ENCODE measurements around the gene HOXA4.

The HOXA4 gene

DNA sequence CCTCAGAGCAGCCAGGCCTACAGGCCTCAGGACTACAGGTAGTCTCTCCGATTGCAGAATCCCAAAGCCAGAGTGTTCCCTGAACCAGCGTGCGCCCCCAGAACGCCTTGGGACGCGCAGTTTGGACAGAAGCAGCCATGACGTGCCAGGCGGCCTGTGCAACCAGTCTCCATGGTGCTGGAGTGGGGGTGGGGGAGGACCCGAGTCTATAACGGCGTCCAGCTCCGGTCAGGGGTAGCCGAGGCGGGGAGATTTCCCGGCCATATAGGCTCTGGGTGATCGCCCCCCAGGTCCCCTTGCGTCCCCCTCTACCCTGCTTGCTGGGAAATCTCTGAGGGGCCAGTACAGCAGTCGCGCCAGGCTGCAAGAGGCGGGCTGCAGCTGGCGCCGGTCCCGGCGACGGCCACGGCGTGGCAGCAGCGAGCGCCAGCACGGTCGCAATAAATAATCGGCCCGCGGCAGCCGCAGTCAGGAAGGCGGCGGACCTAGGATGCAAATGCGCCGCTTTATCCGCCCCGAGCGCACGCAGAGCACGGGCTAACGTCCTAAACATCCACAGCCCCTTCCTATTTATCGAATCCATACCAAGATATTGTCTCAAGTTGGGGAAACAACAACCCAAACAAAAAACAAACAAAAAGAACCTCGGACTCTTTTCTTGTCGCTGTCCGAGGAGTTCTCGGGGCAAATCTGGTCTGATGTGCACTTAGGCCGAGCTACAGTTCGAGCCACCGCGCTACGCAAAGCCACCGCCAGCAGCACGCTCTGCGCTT is 20.2 kb upstream of the HOXA4 start:
- TF ChIP-seq, protein P1, sequence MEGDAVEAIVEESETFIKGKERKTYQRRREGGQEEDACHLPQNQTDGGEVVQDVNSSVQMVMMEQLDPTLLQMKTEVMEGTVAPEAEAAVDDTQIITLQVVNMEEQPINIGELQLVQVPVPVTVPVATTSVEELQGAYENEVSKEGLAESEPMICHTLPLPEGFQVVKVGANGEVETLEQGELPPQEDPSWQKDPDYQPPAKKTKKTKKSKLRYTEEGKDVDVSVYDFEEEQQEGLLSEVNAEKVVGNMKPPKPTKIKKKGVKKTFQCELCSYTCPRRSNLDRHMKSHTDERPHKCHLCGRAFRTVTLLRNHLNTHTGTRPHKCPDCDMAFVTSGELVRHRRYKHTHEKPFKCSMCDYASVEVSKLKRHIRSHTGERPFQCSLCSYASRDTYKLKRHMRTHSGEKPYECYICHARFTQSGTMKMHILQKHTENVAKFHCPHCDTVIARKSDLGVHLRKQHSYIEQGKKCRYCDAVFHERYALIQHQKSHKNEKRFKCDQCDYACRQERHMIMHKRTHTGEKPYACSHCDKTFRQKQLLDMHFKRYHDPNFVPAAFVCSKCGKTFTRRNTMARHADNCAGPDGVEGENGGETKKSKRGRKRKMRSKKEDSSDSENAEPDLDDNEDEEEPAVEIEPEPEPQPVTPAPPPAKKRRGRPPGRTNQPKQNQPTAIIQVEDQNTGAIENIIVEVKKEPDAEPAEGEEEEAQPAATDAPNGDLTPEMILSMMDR (conservative IDR thresholded peaks at IDR 0.05; ENCODE audit: low read depth, low read length), result peak; percentile 68
- H3K4me3 ChIP-seq (ENCODE audit: low read length), result no peak overlapping the region
- DNase-seq (ENCODE audit: low read depth), result no peak

DNA sequence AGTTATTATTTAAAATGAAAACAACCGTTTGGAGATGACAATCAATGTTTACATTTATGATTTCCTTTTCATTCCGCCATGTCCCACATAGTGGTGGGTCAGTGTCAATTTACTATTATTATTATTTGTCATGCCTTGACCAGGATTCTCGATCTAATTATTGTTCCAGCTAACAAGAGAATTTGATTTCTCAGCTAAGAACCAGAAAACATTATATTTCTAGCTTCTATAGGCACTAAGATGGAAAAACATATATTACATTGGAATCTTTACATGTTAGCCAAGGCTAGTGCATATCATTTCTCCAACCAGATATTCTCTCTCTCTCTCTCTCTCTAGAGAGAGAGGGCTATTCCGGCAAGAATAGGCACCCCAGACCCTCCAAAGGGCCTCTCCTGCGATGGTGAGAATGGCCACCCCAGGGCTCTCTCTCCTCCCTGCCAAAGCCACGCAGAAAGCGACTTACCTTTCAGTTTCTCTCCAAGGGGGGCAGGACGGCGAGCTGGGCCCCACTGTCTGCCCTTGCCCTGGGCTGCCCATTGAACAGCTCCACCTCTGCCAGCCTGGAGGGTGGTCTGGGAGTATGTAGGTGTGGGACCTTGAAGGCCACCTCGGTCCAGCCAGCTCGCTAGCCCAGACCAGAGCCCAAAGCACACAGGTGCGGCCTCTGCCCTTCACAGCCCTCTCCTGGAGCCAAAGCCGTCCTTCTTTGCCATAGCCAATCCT is 19.4 kb upstream of the HOXA4 start:
- H3K4me3 ChIP-seq (ENCODE audit: low read length), result no peak overlapping the region

DNA sequence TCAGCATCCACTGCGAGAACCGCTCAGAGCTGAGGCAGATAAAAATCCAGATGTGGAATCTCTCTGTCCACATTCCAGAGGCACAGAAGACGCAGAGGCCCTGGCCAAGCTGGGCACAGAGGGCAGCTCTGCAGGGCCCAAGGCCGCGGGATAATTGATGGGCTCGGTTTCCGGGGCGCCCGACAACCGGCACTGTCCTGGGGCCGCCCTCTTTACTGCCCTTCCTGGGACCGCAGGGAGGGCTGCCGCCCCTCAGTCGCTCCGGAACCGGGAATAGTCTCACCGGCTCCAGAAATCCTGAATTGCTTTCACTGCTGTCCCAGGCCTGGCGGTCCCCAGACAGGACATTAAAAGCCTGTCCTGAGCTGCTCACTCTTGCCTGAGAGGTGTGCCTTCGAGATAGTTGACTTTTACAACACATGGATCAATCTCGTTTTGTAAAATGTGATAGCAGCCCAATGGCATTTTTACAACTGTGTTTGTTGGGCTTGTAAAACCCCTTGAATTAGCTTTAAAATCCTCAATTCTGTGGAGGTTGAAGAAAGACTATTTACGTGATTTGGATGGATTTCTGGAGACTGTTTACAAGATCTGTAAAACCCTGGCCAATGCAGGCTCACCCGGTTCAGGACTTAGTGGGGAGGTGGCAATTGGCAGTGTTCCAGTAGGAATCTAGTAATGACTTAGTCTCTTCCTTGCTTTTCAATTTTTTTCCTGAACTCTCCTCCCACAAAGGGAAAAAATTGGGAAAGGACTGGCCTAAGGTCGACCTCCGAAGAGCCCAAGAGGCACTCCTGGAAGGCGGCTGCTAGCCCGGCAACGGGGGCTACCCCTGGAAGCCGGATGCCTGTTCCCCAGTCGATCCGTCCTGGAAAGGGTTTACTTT is 18.4 kb upstream of the HOXA4 start:
- TF ChIP-seq, protein P1 (conservative IDR thresholded peaks at IDR 0.05; ENCODE audit: low read depth, low read length), result no peak
- DNase-seq (ENCODE audit: low read depth), result no peak

More for the DNA sequence above, 19.4 kb upstream of the HOXA4 start:
- DNase-seq (ENCODE audit: low read depth), result no peak
- TF ChIP-seq, protein P1 (conservative IDR thresholded peaks at IDR 0.05; ENCODE audit: low read depth, low read length), result no peak

DNA sequence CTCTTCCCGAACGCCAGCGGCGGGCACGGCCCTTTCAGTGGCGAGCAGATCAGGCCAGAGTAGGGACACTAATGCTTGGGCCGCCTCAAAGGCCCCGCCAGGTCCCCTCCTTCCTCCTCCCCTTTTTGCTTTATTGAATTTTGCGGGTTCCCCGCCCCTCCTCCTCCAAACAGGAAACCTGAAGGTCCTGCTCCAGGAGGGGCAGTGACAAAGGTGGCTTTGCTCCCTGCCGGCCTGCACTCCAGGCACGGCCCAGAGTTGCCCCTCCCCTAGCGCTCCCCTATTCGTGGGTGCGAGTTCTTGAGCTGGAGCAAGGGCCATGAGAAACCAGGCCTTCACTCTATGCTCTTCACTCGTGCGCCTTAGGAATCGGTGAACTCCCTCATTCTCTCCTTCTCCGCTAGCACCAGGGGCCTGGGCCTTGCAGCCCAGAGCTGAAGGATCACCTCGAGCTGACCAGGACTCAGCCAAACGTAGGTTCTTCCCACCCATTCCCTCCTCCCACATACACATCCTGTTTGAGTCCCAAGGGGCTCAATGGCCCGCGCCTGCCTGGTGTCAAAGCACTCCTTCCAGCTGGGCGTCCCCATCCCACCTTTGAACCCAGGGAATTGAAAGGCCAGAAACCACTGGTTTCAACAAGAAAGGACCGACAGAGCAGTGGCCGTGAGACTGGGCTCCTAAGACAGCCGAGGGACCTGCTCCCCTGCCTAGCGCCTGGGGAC is 17.6 kb upstream of the HOXA4 start:
- H3K4me3 ChIP-seq (ENCODE audit: low read length), result no peak overlapping the region
- TF ChIP-seq, protein P1 (conservative IDR thresholded peaks at IDR 0.05; ENCODE audit: low read depth, low read length), result no peak
- no peak for DNase-seq (ENCODE audit: low read depth)

More for the DNA sequence above, 18.4 kb upstream of the HOXA4 start:
- no peak overlapping the region for H3K4me3 ChIP-seq (ENCODE audit: low read length)

DNA sequence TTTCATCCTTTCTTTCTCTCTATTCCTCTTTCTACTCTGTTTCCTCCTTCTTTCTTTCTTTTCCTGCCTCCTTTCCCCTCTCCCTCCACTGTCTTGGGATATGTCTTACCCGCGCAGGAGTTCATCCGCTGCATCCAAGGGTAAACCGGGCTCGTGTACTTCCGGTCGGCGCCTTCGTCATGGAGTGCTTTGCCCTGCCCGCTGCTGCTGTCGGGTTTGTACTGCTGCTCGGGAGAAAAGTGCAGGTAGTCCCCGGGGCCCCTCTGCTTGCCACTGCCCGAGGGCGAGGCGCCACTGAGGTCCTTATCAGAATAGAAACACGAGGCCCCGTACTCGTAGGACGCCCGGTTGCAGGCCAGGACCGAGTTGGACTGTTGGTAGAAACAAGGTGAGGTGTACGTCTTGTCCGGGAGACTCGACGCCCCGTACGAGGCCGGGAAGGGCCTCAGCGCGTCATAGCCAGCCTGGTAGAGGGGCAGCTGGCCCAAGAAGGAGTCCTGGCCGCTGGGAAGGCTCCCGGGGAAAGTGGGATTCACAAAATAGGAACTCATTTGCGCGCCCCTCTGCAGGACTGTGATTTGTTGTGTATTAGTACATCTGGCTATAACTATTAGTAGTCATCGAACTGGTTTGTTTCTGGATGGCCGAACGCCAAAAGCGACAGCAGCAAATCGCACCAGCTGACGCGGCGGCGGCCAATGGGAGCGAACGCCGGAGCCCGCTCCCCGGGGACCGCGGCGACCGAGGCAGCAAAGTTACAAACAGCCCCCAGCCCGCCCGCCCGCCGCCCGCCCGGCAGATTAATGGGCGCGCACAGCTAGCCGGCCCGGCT is 16.9 kb upstream of the HOXA4 start, which contains the start of gene HOXA6:
HOXA6 (minus strand) TSS at position 576 of the 832 bp plus-strand sequence; CDS start at position 551, 25 bp downstream.
- TF ChIP-seq, protein P1 (conservative IDR thresholded peaks at IDR 0.05; ENCODE audit: low read depth, low read length), result no peak
- H3K4me3 ChIP-seq (ENCODE audit: low read length), result no peak within 1 kb of the TSS
- no peak for DNase-seq (ENCODE audit: low read depth)

Data from retinal pigment epithelial cell (primary cell).